Uterus (tissue), 4 donors: ENCODE data around the gene ATP6V0B. TPM values are rescaled to one million over a fixed set of nuclear protein-coding genes. Genes with fewer than 3 reads are reported as not detected.

Experiments used
- DNase-seq, 2 donors: peaks; one replicate each; pipeline ENCODE4 v3.0.0-alpha.2; 2019 to 2020
- H3K27ac ChIP-seq, 2 donors: fragments of 200-600 bp; sonication (generic); 1 replicate in 1 of 2; 2 replicates in 1 of 2; pipeline ENCODE4 v1.5.1; 2016 to 2018
- H3K27me3 ChIP-seq, 2 donors: fragments of 200-600 bp; sonication (generic); one replicate each; pipeline ENCODE4 v1.5.1; 2018 to 2019; ENCODE audit warnings: control low read depth in 1 of 2
- H3K36me3 ChIP-seq, 2 donors: fragments of 200-600 bp; sonication (generic); one replicate each; pipeline ENCODE4 v1.5.1; 2019; ENCODE audit warnings: control low read depth in 1 of 2
- H3K4me1 ChIP-seq, 2 donors: fragments of 200-600 bp; sonication (generic); one replicate each; pipeline ENCODE4 v1.5.1; 2018 to 2019; ENCODE audit warnings: control low read depth in 1 of 2
- H3K4me3 ChIP-seq, 2 donors: fragments of 200-600 bp; sonication (generic); 1 replicate in 1 of 2; 2 replicates in 1 of 2; pipeline ENCODE4 v1.5.1; 2018 to 2019; ENCODE audit warnings: mild to moderate bottlenecking in 1 of 2
- H3K9me3 ChIP-seq, 2 donors: fragments of 200-600 bp; sonication (generic); one replicate each; pipeline ENCODE4 v1.5.1; 2019; ENCODE audit warnings: control low read depth in 1 of 2
- POLR2A ChIP-seq, 2 donors: fragments of 450-650 bp; IDR thresholded peaks; one replicate each; pipeline ENCODE4 v1.6.1; 2016; ENCODE audit warnings: antibody characterized with exemption in 2 of 2, mild to moderate bottlenecking in 1 of 2, moderate library complexity in 1 of 2
- intact Hi-C: fragments of 100-400 bp; cut with DNase I; formaldehyde crosslinking; loops from one replicate; pipeline ENCODE4 v1.15.1; 2023; ENCODE audit warnings: low total_unique reads
- total RNA-seq, 4 donors: library from RNA; depleted of rRNA in 3 of 4; stranded (reverse); fragments of >200 nt in 3 of 4; gene quantifications; one replicate each; pipeline versions ENCODE4 v1.1.0 to v1.2.4, GENCODE V29; 2014 to 2023
- TF ChIP-seq, protein P1 (sequence below), 4 experiments: fragments of 200-600 bp in 2 of 4; fragments of 450-650 bp in 2 of 4; sonication (generic) in 2 of 4; IDR thresholded peaks; one replicate each; pipeline ENCODE4 v1.5.1; 2016 to 2019; ENCODE audit warnings: antibody characterized with exemption in 4 of 4, mild to moderate bottlenecking in 2 of 4, moderate library complexity in 1 of 4
- donor health status: DM: yes; HTN: yes; CAD: no.

The ATP6V0B gene
- total RNA-seq, 4 donors from 2014 or later = 49.6 to 183 (median 65.4) TPM

DNA sequence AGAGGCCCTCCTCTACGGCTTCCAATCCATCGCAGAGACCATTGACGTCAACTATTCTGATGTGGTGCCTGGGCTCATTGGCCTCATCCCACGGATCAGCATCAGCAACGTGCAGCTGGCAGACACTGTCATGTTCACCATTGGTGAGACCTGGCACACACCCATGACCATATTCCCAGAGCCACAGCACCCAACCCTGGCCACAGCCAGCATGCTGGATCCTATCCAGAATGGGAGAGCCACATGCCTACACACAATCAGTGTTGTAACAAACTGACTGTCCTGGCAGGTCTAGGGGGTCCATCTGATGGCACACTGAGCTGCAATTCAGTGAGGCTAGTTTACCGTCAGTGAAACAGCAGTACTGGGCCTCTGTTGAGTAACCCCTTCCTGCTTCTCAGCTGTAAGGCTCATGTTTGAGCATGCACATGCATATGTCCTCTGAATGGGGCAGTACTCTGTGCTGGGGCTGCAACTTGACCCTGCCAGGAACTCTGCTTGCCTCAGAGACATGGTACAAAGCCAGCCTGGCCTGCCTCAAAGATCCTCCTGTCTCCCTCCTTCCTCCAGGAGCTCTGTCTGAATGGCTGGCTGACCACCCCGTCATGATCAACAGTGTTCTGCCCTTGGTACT is 17.2 kb upstream of the ATP6V0B start:
- no peak overlapping the region for H3K27ac ChIP-seq
- DNase-seq = no peak

DNA sequence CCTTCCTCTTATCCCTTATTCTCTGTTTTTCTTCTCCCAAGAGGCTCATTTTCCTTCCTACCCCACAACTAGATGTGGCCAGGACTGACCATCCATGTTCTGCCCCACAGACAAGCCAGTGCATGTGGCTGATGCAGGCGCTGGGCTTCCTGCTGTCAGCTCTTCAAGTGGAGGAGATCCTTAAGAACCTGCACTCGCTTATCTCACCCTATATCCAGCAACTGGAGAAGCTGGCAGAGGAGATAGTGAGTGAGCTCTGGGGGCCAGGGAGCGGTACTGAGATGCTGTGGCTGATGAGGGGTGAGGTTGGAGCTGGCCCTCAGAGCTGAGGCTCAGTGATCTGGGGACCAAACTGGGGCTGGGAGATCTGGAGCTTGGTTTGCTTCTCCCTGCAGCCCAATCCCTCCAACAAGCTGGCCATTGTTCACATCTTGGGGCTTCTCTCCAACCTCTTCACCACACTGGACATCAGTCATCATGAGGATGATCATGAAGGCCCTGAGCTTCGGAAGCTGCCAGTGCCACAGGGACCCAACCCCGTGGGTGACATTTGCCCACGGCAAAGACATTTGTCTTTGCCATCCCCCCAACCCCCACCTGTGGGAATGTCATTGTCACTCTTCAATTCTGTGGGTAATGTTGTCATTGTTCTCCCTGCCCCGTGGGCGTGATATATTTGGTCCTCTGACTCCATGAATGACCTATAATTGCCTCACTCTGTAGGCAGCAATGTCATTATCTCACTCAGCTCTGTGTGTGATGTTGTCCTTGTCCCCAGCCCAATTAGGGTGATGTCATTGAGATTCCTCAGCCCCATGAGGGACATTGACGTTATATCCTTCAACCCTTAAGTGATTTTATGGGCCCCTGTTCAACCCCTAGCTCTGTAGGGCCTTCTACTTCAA is 16.2 kb upstream of the ATP6V0B start:
- Histone ChIP-seq H3K36me3 (no peaks in the 10 kb centered on the region), H3K4me3 (no peak overlapping the region), H3K9me3 (no peaks in the 10 kb centered on the region), H3K27ac (no peak overlapping the region), H3K4me1 (no peaks in the 10 kb centered on the region), H3K27me3 (no peaks in the 10 kb centered on the region)
- intact Hi-C loops = no loop called here
- DNase-seq = no peak
- no peak for TF ChIP-seq POLR2A (IDR thresholded peaks at IDR 0.05)
- TF ChIP-seq, protein P1, sequence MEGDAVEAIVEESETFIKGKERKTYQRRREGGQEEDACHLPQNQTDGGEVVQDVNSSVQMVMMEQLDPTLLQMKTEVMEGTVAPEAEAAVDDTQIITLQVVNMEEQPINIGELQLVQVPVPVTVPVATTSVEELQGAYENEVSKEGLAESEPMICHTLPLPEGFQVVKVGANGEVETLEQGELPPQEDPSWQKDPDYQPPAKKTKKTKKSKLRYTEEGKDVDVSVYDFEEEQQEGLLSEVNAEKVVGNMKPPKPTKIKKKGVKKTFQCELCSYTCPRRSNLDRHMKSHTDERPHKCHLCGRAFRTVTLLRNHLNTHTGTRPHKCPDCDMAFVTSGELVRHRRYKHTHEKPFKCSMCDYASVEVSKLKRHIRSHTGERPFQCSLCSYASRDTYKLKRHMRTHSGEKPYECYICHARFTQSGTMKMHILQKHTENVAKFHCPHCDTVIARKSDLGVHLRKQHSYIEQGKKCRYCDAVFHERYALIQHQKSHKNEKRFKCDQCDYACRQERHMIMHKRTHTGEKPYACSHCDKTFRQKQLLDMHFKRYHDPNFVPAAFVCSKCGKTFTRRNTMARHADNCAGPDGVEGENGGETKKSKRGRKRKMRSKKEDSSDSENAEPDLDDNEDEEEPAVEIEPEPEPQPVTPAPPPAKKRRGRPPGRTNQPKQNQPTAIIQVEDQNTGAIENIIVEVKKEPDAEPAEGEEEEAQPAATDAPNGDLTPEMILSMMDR (IDR thresholded peaks at IDR 0.05) = no peak

More for the DNA sequence above, 17.2 kb upstream of the ATP6V0B start:
- no peaks in the 10 kb centered on the region for H3K27me3 ChIP-seq
- TF ChIP-seq, protein P1 (IDR thresholded peaks at IDR 0.05) = no peak
- H3K4me3 ChIP-seq = no peak overlapping the region
- H3K4me1 ChIP-seq = no peaks in the 10 kb centered on the region
- intact Hi-C loops = no loop called here
- H3K9me3 ChIP-seq = no peaks in the 10 kb centered on the region
- H3K36me3 ChIP-seq = no peaks in the 10 kb centered on the region

DNA sequence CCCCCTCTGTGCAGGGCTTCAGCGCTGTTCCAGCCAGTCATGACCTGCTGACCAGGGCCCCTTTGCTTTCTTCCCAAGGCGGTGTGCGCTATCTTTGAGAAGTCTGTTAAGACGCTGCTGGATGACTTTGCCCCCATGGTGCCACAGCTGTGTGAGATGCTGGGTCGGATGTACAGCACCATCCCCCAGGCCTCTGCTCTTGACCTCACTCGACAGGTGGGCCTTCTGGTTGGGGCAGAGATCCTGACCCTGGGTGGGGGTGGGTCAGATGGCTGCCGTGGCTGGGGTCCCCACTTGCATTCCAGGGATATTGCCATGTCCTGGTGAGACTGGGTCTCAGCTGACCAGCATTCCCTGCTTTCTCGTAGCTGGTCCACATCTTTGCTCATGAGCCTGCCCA is 14.0 kb upstream of the ATP6V0B start:
- H3K36me3 ChIP-seq = no peaks in the 10 kb centered on the region
- H3K4me3 ChIP-seq = no peak overlapping the region

DNA sequence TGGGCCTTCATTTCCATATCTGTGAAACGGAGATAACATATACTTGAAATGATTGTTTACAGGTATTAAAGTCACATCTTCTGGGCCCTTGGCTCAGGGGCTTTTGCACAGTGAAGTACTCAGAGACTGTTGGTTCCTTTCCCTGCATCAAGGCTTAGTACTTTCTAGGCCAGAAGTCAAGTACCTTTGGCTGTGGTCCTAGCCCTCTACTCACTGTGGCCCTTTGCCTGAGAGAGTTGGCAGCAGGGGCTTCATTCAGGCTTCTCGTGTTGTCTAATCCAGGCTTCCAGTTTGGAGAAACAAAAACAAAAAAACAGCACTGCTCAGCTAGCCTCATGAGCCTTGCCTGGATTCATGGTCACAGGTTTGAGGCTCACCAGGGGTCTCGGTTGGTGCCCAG is 13.1 kb upstream of the ATP6V0B start:
- no peaks in the 10 kb centered on the region for H3K36me3 ChIP-seq
- no peak overlapping the region for H3K27ac ChIP-seq
- H3K27me3 ChIP-seq = no peaks in the 10 kb centered on the region
- DNase-seq = no peak
- H3K4me1 ChIP-seq = no peaks in the 10 kb centered on the region
- no peak overlapping the region for H3K4me3 ChIP-seq
- H3K9me3 ChIP-seq = no peaks in the 10 kb centered on the region
- intact Hi-C loops = no loop called here
- no peak for TF ChIP-seq POLR2A (IDR thresholded peaks at IDR 0.05)
- TF ChIP-seq, protein P1 (IDR thresholded peaks at IDR 0.05) = no peak

More for the DNA sequence above, 14.0 kb upstream of the ATP6V0B start:
- TF ChIP-seq, protein P1 (IDR thresholded peaks at IDR 0.05) = no peak
- TF ChIP-seq POLR2A (IDR thresholded peaks at IDR 0.05) = no peak
- no peaks in the 10 kb centered on the region for H3K4me1 ChIP-seq
- H3K9me3 ChIP-seq = no peaks in the 10 kb centered on the region
- H3K27me3 ChIP-seq = no peaks in the 10 kb centered on the region
- H3K27ac ChIP-seq = no peak overlapping the region
- no peak for DNase-seq
- intact Hi-C loops = no loop called here

DNA sequence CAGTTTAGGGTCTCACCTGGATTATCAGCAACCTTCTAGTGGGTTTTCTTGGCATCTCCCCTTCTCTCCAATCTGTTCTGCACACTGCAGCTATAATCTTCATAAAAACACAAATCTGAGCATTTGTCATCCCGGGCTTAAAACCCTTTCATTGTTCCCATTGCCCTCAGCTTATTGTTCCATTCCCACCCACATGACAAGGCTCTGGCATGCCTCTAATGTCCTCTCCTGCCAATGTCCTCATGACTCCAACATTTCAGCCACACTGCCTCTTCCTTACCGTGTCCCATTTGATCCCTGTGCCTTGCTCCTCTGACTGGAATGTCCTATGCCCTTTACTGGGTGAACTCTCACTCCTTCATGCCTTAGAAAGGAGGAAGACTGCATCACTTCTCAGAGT is 12.4 kb upstream of the ATP6V0B start:
- intact Hi-C loops = no loop called here
- H3K27me3 ChIP-seq = no peaks in the 10 kb centered on the region
- no peaks in the 10 kb centered on the region for H3K4me1 ChIP-seq
- H3K4me3 ChIP-seq = no peak overlapping the region
- H3K36me3 ChIP-seq = no peaks in the 10 kb centered on the region
- DNase-seq = no peak
- no peak overlapping the region for H3K27ac ChIP-seq
- H3K9me3 ChIP-seq = no peaks in the 10 kb centered on the region
- TF ChIP-seq, protein P1 (IDR thresholded peaks at IDR 0.05) = no peak
- no peak for TF ChIP-seq POLR2A (IDR thresholded peaks at IDR 0.05)
